GM18508 (cell line): ENCODE results near the gene IL16.
"Not testable (repeated sequence)": the region's sequence is repeated elsewhere in the genome, so short reads cannot be mapped to it uniquely, and the experiment has no call there.

Experiments used
- ATAC-seq: cut with Tn5 transposase; IDR thresholded peaks from one replicate; pipeline ENCODE4 v1.9.1; 2021; ENCODE audit warnings: moderate number of reproducible peaks; ENCODE audit not compliant: insufficient read depth, unreplicated experiment

Gene IL16

DNA sequence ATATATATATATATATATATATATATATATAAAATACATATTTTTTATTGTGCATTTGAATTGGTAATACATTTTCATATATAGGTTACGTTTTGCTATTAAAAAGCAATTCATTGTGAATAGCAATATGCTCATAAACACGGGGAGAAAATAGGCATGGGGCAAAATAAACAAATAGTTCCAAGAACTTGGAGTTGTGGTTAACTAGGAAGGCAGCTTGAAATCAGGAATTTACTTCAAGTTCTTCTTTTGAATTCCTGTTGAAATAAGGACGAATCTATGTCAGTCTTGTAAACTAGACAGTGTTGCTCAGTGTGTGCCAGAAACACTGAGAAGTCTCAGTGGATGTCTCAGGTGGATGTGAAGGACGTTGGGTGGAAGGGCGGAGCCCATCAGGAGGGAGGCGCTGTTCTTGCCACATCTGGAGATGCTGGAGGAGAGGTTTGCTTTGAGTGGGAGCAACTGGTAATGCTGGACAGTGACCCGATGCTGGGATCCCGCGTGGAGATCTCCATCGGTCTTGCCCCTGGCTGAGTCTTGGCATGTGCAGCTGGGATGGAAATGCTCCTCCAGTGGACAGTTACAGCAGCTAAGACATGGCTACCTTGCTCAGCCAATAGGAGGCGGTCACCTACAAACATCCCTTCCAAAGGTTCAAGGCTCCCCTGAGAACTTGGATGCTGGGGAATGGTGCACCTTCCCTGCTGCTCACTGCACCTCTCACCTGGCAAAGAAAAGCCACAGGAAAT lies 2.5 kb downstream of the IL16 start:
- no peak for ATAC-seq

DNA sequence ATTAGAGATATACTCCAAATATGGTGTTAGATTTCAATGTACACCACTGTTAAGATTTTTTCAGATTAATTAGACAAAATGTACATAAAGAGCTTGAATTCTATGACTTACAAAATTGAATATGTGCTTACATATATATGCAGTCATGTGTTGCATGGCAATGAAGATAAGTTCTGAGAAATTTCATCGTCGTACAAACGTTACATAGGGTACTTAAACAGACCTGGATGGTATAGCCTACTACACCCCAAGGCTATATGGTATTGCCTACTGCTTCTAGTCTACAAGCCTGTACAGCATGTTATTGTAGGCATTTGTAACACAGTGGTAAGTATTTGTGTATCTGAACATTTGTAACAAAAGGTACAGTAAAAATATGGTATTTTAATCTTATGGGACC lies 9.3 kb downstream of the IL16 start:
- no peak for ATAC-seq

DNA sequence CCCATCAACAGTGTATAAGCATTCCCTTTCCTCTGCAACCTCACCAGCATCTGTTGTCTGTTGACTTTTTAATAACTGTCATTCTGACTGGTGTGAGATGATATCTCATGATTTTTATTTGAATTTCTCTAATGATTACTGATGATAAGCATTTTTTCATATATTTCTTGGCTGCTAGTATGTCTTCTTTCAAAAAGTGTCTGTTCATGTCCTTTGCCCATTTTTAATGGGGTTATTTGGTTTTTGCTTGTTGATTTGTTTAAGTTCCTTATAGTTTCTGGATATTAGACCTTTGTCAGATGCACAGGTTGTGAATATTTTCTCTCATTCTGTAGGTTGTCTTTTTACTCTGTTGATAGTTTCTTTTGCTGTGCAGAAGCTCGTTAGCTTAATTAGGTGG lies 11.3 kb downstream of the IL16 start:
- not testable (repeated sequence) for ATAC-seq

DNA sequence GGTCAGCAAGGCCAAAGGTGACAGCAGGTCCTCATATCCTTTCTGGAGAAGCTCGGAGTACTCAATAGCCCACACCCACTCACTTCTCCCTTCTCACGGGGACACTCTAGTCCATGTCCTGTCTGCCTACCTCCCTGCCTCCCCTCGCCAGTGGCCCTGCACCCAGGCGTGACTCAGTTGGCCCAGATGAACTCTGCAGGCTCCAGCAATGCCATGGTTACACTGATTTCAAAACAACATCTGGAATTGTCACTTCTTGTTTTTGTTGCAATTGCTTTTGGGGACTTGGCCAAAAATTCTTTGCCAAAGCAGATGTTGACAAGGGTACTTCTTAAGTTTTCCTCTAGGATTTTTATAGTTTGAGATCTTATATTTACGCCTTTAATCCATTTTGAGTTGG lies 13.0 kb downstream of the IL16 start:
- ATAC-seq = no peak

DNA sequence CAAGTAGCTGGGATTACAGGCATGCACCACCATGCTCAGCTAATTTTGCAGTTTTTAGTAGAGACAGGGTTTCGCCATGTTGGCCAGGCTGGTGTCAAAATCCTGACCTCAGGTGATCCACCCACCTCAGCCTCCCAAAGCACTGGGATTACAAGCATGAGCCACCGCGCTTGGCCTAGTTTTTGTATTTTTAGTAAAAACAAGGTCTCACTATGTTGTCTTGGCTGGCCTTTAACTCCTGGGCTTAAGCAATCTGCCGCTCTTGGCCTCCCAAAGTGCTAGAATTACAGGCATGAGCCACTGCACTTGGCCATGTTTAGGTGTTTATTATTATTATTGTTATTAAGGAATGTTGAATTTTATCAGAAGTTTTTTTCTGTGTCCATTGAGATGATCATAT lies 14.7 kb downstream of the IL16 start:
- no peak for ATAC-seq

DNA sequence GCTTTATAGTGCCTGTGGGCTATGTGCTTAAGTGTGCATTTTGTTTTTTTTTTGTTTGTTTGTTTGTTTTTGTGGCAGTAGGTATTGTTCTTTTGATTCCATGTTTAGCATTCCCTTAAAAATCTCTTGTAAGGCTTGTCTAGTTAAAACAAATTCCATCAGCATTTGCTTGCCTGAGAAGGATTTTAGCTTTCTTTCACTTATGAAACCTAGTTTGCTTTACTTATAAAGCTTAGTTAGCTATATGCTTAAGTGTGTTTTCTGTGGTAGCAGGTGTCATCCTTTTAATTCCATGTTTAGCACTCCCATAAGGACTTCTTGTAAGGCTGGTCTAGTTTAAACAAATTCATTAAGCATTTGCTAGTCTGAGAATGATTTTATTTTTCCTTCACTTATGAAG lies 17.3 kb downstream of the IL16 start:
- ATAC-seq = no peak

DNA sequence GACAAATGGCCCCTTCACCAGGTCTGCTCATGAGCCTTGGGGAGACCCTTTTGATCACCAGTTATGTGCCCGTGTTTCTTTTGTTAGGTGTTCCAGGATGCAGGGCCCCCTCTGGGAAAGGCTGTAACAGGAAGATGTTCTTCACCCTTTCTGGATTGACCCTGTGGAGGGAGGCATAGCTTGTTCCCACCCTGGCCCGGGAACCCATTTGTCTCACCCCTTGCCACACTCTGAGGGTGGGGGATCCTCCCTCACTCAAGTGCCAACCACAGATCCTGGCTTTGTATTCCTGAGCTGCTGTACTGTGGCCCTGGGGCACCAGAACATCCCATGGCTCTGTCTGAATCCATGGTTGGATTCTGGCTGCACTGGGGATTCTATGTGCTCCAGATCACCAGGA lies 18.9 kb downstream of the IL16 start:
- no peak for ATAC-seq

DNA sequence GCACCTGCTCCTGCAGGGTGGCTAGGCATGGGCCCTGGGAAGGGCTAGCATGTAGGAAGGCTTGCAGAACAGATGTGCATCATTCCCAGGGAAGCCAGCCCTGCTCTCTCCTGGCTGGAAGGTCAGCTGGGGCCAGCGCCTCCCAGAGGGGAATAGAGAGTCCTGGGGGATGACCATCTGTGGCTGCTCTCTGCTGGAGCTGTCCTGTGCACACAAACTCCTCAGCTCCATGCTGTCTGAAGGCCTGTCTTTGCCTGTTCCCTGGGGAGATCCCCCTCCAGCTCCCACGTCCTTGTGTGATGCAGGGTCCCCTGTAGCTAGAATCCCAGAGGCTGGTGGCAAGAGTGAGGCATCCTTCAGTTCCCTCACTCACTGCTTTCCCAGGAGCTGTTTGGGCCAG lies 19.3 kb downstream of the IL16 start:
- ATAC-seq = no peak

DNA sequence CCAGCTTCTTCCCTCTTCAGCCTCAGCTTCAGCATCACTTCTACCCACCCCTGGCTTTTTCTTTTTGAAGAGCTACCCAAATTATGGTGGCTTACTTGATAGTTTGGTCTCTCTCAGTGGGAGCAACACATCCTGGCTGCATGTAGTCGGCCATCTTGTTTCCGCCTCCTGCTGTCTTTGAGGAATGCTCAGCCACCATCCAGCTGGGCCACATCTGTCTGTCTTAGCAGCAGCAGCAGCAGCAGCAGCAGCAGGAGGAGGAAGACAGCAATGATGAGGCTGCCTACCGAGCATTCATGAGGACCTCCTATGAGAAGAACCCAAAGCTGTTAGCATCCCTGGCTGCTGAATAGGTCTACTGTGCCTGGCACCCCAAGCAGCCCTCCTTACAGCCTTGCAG lies 19.7 kb downstream of the IL16 start:
- ATAC-seq = no peak

DNA sequence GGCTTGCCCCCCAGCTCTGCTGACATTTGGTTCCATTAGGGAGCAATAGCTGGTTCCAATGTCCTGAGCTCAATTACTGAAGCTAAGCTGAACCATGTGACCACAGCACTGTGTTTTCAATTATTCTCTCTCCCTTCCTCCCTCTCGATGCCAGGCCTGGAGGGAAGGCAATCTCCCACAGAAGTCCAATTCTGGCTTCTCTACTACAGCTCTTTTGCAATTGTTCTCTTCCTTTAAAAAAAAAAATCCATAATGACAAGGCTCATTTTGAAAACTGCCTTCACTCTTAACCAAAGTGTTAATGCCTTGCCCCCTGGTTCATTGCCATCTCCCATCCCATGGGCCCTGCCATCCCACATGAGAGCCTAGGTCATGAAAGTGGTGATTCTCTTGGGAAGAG lies 24.8 kb downstream of the IL16 start:
- no peak for ATAC-seq

DNA sequence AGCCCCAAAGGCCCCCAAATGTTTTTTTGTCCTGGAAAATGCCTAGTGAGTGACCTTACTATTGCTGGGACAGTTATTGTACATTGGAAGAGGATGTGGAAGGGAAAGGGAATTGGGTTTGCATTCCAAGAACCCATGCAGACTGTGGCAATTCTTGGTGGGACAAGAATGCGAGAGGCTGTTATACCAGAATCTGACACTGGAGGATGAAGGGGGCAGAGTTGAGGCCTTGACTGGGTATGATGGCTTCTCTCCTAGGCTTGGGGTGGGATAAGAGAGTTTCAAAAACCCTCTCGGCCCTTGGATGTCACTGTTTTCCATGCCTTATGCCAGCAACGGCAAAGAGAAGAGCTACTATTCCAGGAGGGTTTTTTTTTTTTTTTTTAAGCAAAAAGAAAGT lies 25.3 kb downstream of the IL16 start:
- no peak for ATAC-seq

DNA sequence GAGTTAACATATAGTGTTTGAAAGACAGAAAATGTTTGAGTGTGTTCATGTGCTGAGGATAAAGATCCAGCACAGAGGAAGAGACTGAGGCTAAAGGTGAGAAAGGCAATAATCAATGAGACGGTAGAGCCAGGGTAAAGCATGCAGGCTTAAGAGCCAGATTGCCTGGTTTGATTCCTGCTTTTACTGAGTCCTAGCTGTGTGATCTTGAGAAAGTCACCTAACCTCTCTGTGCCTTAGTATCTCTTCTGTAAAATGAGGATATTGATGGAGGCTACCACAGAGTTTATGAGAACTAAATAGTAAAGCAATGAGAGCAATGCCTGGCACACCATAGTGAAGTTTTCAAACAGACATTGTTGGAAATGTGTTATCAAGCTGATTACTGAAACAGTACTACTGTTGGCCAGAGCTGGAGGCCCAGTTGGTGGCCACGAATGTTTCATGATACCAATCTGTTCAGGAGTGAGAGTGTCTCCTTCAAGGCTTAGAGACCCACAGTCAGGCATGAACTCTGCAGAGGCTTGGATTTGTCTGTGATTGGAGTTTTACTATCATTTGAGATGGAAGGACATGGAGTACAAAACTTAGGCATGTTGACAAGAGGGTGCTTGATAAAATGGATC lies 26.8 kb downstream of the IL16 start:
- no peak for ATAC-seq

DNA sequence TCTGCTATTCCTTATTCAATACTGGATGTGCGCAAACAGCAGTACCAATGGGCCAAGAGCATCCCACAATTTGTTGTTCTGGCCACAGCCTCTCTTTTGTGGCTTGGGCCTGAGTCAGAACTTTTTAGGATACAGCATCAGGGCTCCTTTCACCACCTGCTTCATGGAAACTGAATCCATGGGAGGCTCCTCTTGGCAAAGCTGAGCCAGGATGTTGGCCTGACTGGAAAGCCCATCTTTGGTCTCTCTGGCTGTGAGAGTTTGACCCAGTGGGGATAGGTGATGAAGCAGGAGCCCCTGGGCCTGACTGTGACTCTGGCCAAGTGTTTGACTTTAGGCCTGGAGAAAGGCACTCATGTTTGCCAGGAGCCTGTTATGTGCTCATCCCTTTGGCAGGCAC lies 27.6 kb downstream of the IL16 start:
- no peak for ATAC-seq

DNA sequence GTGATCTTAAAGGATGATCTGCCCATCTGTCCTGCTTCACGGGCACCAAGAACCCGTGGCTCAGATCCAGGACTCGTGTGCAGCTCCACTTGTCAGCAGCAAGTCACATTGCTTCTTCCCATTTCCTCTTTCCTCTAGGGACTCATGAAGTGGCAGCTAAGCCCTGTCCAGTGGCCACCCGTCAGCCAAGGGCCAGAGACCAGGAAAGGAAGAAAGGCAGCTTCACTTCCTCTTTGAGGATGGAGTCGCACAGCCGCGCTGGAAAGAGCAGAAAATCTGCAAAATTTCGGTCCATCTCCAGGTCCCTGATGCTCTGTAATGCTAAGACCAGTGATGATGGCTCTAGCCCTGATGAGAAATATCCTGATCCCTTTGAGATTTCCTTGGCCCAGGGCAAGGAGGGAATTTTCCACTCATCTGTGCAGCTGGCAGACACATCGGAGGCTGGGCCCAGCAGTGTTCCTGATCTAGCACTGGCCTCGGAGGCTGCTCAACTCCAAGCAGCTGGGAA lies 28.5 kb downstream of the IL16 start:
- no peak for ATAC-seq

DNA sequence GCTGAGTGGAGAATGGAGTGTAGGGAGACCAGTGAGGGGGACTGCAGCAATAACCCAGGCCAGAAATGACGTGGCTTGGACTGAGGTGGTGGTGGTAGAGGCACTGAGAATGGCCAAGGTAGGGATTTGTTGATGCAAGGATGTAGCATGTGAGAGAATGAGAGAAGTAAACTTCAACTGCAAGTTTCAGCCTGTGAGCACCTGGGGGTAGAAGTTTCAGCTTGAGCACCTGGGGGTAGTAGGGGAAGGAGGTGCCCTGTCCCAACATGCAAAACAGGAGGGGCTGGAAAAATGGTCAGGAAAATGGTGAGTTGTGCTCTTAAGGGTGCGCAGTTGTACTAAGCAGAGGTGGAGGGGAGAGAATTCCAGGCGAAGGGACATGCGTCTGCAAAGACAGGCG lies 31.0 kb downstream of the IL16 start:
- no peak for ATAC-seq

DNA sequence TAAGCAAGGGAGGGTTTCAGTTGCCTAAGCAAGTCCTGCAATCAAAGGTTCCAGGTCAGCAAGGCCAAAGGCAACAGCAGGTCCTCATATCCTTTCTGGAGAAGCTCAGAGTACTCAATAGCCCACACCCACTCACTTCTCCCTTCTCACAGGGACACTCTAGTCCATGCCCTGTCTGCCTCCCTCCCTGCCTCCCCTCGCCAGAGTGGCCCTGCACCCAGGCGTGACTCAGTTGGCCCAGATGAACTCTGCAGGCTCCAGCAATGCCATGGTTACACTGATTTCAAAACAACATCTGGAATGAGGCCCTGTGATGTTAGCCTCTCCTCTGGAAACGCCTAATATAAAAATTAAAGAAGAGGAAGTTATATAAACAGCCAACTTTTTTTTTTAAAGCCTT lies 32.9 kb downstream of the IL16 start:
- no peak for ATAC-seq

DNA sequence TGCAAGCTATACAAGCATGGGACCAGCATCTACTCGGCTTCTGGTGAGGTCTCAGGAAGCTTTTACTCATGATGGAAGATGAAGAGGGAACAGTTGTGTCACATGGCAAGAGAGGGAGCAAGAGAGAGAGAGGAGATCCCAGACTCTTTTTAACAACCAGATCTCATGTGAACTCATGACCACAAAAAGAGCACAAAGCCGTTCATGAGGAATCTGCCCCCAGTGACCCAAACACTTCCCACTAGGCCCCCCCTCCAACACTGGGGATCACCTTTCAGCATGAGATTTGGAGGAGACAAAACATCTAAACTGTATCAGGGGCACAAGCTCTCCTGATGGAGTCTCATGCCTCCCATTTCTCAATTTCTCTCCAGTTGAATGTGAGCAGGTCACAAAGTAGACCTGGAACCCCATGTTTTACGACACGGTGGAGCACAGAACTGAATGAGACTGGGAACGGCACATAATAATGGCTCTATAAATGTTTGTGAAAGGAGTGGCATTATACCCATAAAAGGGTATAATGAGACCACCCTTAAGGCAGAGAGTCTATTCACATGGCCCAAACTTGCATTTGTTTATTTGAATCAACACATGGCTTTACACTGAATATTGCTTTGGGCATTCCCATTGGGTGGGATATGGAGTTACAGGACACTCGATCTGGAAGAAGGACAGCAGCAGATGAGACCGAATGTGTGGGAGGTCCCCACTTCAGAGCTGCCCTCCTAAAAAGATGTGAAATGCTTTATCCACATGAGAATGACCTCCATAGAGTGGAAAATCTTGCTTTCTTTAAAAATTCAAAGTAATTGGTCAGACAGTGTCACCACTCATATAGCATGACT lies 38.8 kb downstream of the IL16 start:
- ATAC-seq = no peak

DNA sequence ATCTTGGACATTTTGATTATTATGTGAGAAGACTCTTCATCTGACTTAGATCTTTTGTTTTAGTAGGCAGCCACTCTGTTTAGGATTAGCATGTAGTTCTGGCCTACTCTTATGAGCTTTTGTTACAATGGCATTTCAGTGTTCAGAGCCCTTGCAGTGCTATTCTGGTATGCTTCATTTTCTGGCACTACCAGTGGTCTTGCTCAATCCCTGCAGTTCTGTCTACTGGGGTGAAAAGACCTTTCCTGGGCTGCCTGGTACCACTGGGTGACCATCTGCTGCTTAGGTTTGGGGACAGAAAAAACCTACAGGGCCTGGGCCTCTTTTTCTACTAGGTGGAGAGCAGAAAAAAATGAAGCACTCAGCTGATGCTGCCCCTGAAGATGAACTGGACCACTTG lies 42.5 kb downstream of the IL16 start:
- ATAC-seq = no peak

DNA sequence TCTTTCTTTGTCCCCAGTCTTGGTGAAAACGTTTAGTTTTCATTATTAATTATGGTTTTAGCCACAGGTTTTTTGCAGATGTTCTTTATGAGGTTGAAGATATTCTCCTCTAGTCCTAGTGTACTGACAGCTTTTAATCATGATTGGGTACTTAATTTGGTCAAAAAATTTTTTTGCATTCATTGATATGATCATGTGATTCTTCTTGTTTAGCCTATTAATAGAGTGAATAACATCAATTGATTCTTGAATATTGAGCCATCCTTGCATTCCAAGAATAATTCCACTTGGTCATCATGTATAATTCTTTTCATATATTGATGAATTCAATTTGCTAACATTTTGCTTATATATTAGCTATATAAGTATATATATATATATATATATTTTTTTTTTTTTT lies 46.1 kb downstream of the IL16 start:
- ATAC-seq = no peak

DNA sequence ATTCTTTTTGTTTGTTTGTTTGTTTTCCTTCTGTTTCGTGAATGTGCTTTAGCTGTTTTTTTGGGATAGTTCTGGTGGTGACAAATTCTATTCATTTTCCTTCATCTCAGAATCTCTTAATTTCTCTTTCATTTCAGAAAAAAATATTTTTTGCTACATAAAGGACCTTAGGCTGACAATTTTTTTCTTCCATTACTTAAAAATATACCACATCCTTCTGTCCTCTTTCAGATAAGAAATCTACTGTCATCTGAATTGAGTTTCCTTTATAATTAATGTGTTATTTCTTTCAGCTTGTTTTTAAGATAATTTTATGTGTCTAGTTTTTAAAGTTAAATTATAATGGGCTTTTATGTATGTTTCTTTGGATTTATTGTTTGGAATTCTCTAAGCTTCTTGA lies 47.6 kb downstream of the IL16 start:
- no peak for ATAC-seq

DNA sequence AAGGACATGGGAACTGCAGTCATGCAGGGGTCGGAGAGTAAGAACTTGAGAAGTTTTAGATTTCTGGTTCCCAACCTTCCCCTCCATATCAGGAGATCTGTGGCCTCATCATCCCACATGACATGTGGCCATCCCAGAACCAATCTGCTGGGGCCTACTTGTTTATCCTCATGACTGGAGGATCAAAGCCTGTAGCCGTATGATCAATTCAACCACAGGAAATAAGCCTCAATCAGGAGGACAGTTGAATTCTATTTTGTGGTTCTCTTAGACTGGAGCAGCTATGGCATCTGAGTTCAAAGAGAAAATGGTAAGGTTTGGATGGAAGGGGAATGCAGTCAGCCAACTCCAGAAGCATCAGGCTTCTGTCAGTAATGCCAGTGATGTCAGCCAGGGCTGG lies 57.2 kb downstream of the IL16 start:
- no peak for ATAC-seq
